ENCODE results near the gene PLD6. TPM values are rescaled to one million over a fixed set of nuclear protein-coding genes. Genes with fewer than 3 reads are reported as not detected.

PLD6 gene
- total RNA-seq, 1 donor from 2014 or later: 4.8 TPM

DNA sequence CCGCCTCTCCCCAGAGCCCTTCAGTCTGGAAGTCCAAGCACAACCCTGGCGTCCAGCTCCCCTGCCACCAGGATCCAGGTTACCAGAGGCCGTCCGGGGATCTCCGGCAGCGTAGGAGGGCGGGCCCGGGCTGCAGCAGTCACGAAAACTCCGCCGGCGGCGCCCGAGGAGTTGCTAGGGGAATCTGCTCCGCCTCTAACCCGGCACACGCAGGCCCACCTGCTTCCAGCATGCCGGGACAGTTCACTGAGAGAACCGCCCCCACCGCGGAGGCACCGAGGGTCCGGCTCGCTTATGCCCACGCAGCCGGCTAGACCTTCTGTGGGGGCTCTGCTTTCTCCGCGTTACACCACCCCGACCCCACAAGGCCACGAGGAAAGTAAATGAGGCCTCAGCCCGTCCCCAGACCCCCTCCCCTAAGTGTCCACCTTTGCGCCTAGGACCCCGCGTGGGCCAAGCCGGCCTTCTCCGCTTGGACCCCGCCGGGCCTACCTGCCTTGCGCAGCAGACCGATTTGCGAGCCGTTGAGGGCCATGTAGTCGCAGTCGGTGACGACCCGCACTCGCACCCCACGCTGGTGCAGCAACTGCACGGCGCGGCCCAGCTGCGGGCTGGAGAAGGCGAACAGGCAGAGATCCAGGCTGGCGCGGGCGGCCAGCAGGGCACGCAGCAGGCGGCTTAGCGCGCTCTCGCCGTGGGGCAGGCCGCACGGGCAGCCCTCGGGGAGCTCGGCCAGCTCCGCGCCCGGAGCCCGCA is 587 bp downstream of the PLD6 start:
- Histone ChIP-seq H3K4me3 (ENCODE audit: low read depth, low read length) (peak overlapping the region; percentile 48), H3K27me3 (ENCODE audit: control insufficient read depth, insufficient read depth, low read length) (no peaks in the 10 kb centered on the region), H3K36me3 (ENCODE audit: control insufficient read depth, insufficient read depth, low read length) (no peaks in the 10 kb centered on the region)
- TF ChIP-seq, protein P1, sequence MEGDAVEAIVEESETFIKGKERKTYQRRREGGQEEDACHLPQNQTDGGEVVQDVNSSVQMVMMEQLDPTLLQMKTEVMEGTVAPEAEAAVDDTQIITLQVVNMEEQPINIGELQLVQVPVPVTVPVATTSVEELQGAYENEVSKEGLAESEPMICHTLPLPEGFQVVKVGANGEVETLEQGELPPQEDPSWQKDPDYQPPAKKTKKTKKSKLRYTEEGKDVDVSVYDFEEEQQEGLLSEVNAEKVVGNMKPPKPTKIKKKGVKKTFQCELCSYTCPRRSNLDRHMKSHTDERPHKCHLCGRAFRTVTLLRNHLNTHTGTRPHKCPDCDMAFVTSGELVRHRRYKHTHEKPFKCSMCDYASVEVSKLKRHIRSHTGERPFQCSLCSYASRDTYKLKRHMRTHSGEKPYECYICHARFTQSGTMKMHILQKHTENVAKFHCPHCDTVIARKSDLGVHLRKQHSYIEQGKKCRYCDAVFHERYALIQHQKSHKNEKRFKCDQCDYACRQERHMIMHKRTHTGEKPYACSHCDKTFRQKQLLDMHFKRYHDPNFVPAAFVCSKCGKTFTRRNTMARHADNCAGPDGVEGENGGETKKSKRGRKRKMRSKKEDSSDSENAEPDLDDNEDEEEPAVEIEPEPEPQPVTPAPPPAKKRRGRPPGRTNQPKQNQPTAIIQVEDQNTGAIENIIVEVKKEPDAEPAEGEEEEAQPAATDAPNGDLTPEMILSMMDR (IDR thresholded peaks at IDR 0.05; ENCODE audit: insufficient read depth, low read length, poor library complexity, severe bottlenecking): no peak
- peak; percentile 5 for DNase-seq (ENCODE audit: low read depth)

DNA sequence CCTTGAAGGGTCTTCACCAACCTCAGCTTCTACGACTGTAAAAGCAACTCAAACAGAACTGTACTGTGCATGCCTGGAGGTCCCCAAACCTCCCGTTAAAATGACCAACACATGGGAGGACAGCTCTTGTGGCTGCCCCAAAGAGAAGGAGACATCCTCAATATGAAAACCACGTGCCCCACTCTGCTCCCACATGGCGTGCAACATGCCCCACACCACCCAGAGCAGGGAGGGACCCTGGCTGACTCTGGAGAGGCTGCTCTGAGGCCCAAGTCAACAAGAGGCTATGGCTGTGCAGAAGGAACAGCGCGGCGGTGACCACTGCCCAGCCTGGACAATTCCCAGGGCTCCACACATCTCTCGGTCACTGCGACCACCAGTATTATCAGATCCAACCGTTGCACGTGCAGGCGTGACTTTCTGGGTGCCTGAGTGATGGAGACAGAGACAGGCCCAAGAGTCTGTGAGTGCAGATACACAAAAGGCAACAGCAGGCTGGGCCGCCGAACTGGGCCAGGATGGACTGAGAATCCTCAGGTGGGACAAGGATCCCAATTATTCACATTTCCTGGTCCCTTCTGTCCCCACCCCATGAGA is 1.4 kb downstream of the PLD6 start:
- TF ChIP-seq, protein P1 (IDR thresholded peaks at IDR 0.05; ENCODE audit: insufficient read depth, low read length, poor library complexity, severe bottlenecking): no peak
- DNase-seq (ENCODE audit: low read depth): no peak
- Histone ChIP-seq H3K4me3 (ENCODE audit: low read depth, low read length) (peak overlapping the region; percentile 48), H3K36me3 (ENCODE audit: control insufficient read depth, insufficient read depth, low read length) (no peaks in the 10 kb centered on the region), H3K27me3 (ENCODE audit: control insufficient read depth, insufficient read depth, low read length) (no peaks in the 10 kb centered on the region)

DNA sequence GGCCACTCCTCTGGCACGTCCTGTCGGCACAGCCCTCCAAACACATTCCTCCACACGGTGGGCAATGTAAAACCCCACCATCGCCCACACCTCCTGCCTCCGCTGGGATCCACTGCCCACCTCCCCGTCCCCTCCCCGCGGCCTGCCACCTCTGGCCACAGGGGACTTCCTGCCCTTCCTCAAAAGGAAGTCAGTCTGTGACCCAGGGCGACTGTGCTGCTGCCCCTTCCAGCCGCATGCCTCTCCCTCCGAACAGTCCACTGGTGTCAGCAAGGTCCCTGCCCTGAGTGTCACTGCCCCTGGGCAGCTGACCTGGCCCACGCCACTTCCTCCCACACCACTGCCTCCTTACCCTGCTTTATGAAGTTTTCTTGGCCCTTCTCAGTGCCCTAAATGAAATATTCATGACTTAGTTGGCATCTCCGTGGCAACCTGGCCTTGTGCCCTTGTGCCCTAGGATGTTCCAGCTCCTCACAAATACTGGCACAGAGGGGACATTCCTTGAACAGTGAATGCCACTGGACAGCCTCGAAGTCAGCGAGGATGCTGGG is 2.0 kb downstream of the PLD6 start:
- Histone ChIP-seq H3K4me3 (ENCODE audit: low read depth, low read length) (no peak overlapping the region), H3K36me3 (ENCODE audit: control insufficient read depth, insufficient read depth, low read length) (no peaks in the 10 kb centered on the region), H3K27me3 (ENCODE audit: control insufficient read depth, insufficient read depth, low read length) (no peaks in the 10 kb centered on the region)
- TF ChIP-seq, protein P1 (IDR thresholded peaks at IDR 0.05; ENCODE audit: insufficient read depth, low read length, poor library complexity, severe bottlenecking): no peak
- DNase-seq (ENCODE audit: low read depth): no peak

DNA sequence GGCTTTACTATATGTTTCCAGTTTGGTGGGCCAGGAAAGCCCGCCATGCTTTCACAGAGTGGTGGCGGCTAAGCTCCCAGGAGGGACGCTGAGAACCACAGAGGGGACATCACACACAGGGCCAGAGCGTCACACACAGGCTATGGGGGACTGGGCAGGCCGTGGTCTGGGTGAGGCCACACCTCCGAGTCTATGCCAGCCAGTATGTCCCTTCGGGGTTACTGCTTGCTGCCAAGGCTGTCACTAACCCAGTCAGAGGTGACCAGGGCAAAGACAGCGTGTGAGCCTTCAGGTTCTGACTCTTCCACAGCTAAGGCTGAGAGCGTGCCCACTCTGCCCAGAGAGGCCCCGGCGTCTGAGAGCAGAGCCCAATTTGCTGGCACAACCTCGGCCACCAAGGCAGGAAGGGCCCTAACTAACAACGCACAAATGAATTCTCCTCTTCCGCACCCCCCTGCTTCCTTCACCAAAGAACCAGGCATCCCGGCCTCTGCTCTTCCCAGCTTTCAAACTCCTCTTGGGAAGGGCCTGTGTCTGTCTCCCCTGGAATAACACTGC is 2.9 kb downstream of the PLD6 start:
- H3K36me3 ChIP-seq (ENCODE audit: control insufficient read depth, insufficient read depth, low read length): no peaks in the 10 kb centered on the region
- H3K4me3 ChIP-seq (ENCODE audit: low read depth, low read length): no peak overlapping the region
- H3K27me3 ChIP-seq (ENCODE audit: control insufficient read depth, insufficient read depth, low read length): no peaks in the 10 kb centered on the region
- TF ChIP-seq, protein P1 (IDR thresholded peaks at IDR 0.05; ENCODE audit: insufficient read depth, low read length, poor library complexity, severe bottlenecking): no peak
- no peak for DNase-seq (ENCODE audit: low read depth)

DNA sequence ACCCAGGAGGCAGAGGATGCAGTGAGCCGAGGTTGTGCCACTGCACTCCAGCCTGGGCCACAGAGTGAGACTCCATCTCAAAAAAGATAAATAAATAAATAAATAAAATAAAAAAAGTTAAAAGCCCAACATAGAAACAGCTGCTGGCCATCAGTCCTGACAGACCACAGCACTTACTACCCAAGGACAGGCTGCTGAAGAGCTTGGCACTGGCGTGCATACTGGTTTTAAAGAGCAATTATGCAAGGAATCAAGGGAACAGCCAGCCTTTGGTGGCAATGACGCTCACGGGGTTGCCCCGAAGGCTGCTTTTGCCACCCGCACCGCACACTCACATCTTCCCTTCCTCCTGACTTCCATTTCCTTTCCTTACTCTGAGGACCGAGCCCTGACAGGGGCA is 4.2 kb downstream of the PLD6 start:
- no peaks in the 10 kb centered on the region for H3K36me3 ChIP-seq (ENCODE audit: control insufficient read depth, insufficient read depth, low read length)
- TF ChIP-seq, protein P1 (IDR thresholded peaks at IDR 0.05; ENCODE audit: insufficient read depth, low read length, poor library complexity, severe bottlenecking): no peak
- no peak for DNase-seq (ENCODE audit: low read depth)
- no peaks in the 10 kb centered on the region for H3K27me3 ChIP-seq (ENCODE audit: control insufficient read depth, insufficient read depth, low read length)
- H3K4me3 ChIP-seq (ENCODE audit: low read depth, low read length): no peak overlapping the region

All from kidney epithelial cell (primary cell).